HCT116 (cell line): Measurements from ENCODE around the gene ASPRV1. TPM values are rescaled to one million over a fixed set of nuclear protein-coding genes. Genes with fewer than 3 reads are reported as not detected.

Experiments
- ATAC-seq: fragments of 200-7000 bp; cut with Tn5 transposase; 2 replicates; pipeline ENCODE4 v1.9.1; 2020; ENCODE audit warnings: mild to moderate bottlenecking, moderate library complexity
- BruUV-seq: library from RNA; stranded (reverse); fragments of 400-500 nt; replicated peaks from 2 replicates; lab custom pipeline; 2021; lab: Mats Ljungman, UMichigan
- CTCF ChIA-PET: fragments of 300-600 bp; sonication (Branson Sonifier 250); formaldehyde crosslinking; loops from one replicate; lab custom pipeline; 2021; ENCODE audit warnings: antibody characterized with exemption; lab: Charles Lee
- POLR2A ChIA-PET: fragments of 300-600, 350-600 bp; sonication (Branson Sonifier 250); formaldehyde crosslinking; loops from one replicate; lab custom pipeline; 2021; ENCODE audit warnings: antibody characterized with exemption; lab: Charles Lee
- RAD21 ChIA-PET, 2 experiments: fragments of 300-600 bp; sonication (Branson Sonifier 250); formaldehyde crosslinking; loops; one replicate each; lab custom pipeline; 2023; ENCODE audit warnings: low total read pairs in 2 of 2; ENCODE audit not compliant: uncharacterized antibody in 2 of 2, unreplicated experiment in 2 of 2, low non-redundant PET in 1 of 2; lab: Charles Lee
- DNase-seq: peaks from one replicate; pipeline ENCODE4 v3.0.0-alpha.2; 2010; ENCODE audit warnings: low read depth, low spot score
- H2AFZ ChIP-seq: fragments of 200-600 bp; shearing (Covaris generic), sonication (generic); 2 replicates; pipeline ENCODE4 v1.6.1; 2017; ENCODE audit warnings: low read depth, mixed run types, mixed read lengths, antibody characterized with exemption, low read length; ENCODE audit not compliant: poor library complexity, severe bottlenecking
- H3K27ac ChIP-seq: 2 replicates; pipeline ENCODE4 v1.5.1; 2012; ENCODE audit warnings: low read depth, low read length
- H3K27me3 ChIP-seq: fragments of 200-600 bp; sonication (generic); 2 replicates; pipeline ENCODE4 v1.6.1; 2016; ENCODE audit warnings: mixed run types, low read length, mixed read lengths; ENCODE audit not compliant: insufficient read depth
- H3K36me3 ChIP-seq, 2 experiments: fragments of 200-500 bp in 1 of 2; fragments of 200-600 bp in 1 of 2; sonication (Bioruptor generic) in 1 of 2; sonication (generic) in 1 of 2; 2 replicates each; pipeline versions ENCODE4 v1.5.1 to v1.6.1; 2014 to 2016; ENCODE audit warnings: low read length in 2 of 2, inconsistent platforms in 1 of 2, mixed read lengths in 1 of 2, mixed run types in 1 of 2; ENCODE audit not compliant: insufficient read depth in 2 of 2, control insufficient read depth in 1 of 2
- H3K4me1 ChIP-seq, 2 experiments: fragments of 200-600 bp in 1 of 2; sonication (generic) in 1 of 2; 2 replicates each; pipeline versions ENCODE4 v1.5.1 to v1.6.1; 2012 to 2017; ENCODE audit warnings: low read length in 2 of 2, inconsistent platforms in 1 of 2, mild to moderate bottlenecking in 1 of 2, mixed read lengths in 1 of 2, mixed run types in 1 of 2, moderate library complexity in 1 of 2; ENCODE audit not compliant: insufficient read depth in 2 of 2, control insufficient read depth in 1 of 2
- H3K4me2 ChIP-seq: fragments of 200-600 bp; sonication (generic); 2 replicates; pipeline ENCODE4 v1.6.1; 2017; ENCODE audit warnings: mixed run types, low read length, mixed read lengths
- H3K4me3 ChIP-seq, 2 experiments: fragments of 200-600 bp in 1 of 2; sonication (generic) in 1 of 2; replicated peaks in 1 of 2; 2 replicates each; pipeline ENCODE4 v1.5.1; 2011 to 2016; ENCODE audit warnings: low read length in 2 of 2, control low read depth in 1 of 2, low read depth in 1 of 2, mild to moderate bottlenecking in 1 of 2, mixed read lengths in 1 of 2, mixed run types in 1 of 2
- H3K79me2 ChIP-seq: fragments of 200-600 bp; sonication (generic); 2 replicates; pipeline ENCODE4 v1.6.1; 2017; ENCODE audit warnings: mild to moderate bottlenecking, mixed run types, low read length, moderate library complexity, mixed read lengths; ENCODE audit not compliant: insufficient read depth
- H3K9ac ChIP-seq: fragments of 200-600 bp; sonication (generic); 2 replicates; pipeline ENCODE4 v1.6.1; 2016; ENCODE audit warnings: low read length, mixed read lengths
- H3K9me2 ChIP-seq: fragments of 200-600 bp; sonication (generic), shearing (Covaris generic); 2 replicates; pipeline ENCODE4 v1.6.1; 2017; ENCODE audit warnings: mixed run types, mild to moderate bottlenecking, moderate library complexity; ENCODE audit not compliant: insufficient read depth
- H3K9me3 ChIP-seq, 2 experiments: fragments of 200-500 bp in 1 of 2; fragments of 200-600 bp in 1 of 2; sonication (Bioruptor generic) in 1 of 2; sonication (generic) in 1 of 2; 2 replicates each; pipeline ENCODE4 v1.6.1; 2014 to 2017; ENCODE audit warnings: low read length in 2 of 2, mixed read lengths in 2 of 2, inconsistent platforms in 1 of 2, low read depth in 1 of 2, mild to moderate bottlenecking in 1 of 2, mixed run types in 1 of 2, moderate library complexity in 1 of 2; ENCODE audit not compliant: control insufficient read depth in 1 of 2, insufficient read depth in 1 of 2
- H4K20me1 ChIP-seq: fragments of 200-600 bp; sonication (generic), shearing (Covaris generic); 2 replicates; pipeline ENCODE4 v1.6.1; 2017; ENCODE audit warnings: mixed run types, mild to moderate bottlenecking, moderate library complexity; ENCODE audit not compliant: insufficient read depth
- CBX3 ChIP-seq: IDR thresholded peaks from 2 replicates; pipeline ENCODE4 v1.6.1; 2012; ENCODE audit warnings: low read depth
- CEBPB ChIP-seq: IDR thresholded peaks from 2 replicates; pipeline ENCODE4 v1.6.1; 2012; ENCODE audit warnings: low read depth
- CTCF ChIP-seq, 3 experiments: fragments of 200-600 bp in 1 of 3; sonication (generic) in 1 of 3; IDR thresholded peaks in 2 of 3; conservative IDR thresholded peaks in 1 of 3; 2 replicates each; pipeline ENCODE4 v1.5.1; 2012 to 2017; ENCODE audit warnings: low read depth in 2 of 3, low read length in 2 of 3, antibody characterized with exemption in 1 of 3, borderline replicate concordance in 1 of 3, control low read depth in 1 of 3, mild to moderate bottlenecking in 1 of 3, mixed read lengths in 1 of 3, mixed run types in 1 of 3, moderate library complexity in 1 of 3; ENCODE audit not compliant: insufficient read depth in 1 of 3
- EGR1 ChIP-seq: IDR thresholded peaks from 2 replicates; pipeline ENCODE4 v1.6.1; 2012; ENCODE audit warnings: low read depth
- ELF1 ChIP-seq: IDR thresholded peaks from 2 replicates; pipeline ENCODE4 v1.6.1; 2012; ENCODE audit warnings: low read depth, borderline replicate concordance
- EZH2 ChIP-seq: fragments of 200-600 bp; sonication (generic); IDR thresholded peaks from 2 replicates; pipeline ENCODE4 v1.6.1; 2017; ENCODE audit warnings: antibody characterized with exemption, mixed run types
- EZH2phosphoT487 ChIP-seq: fragments of 200-600 bp; IDR thresholded peaks from 2 replicates; pipeline ENCODE4 v1.6.1; 2018; ENCODE audit warnings: antibody characterized with exemption, borderline replicate concordance
- JUND ChIP-seq: IDR thresholded peaks from 2 replicates; pipeline ENCODE4 v1.6.1; 2012
- POLR2AphosphoS5 ChIP-seq: IDR thresholded peaks from 2 replicates; pipeline ENCODE4 v1.6.1; 2011; ENCODE audit warnings: mild to moderate bottlenecking, low read depth, low read length, moderate library complexity
- REST ChIP-seq: IDR thresholded peaks from 2 replicates; pipeline ENCODE4 v1.6.1; 2012; ENCODE audit warnings: low read depth
- SIN3A ChIP-seq: IDR thresholded peaks from 2 replicates; pipeline ENCODE4 v1.6.1; 2012; ENCODE audit warnings: low read depth
- SP1 ChIP-seq: IDR thresholded peaks from 2 replicates; pipeline ENCODE4 v1.6.1; 2012; ENCODE audit warnings: low read depth
- SRF ChIP-seq: IDR thresholded peaks from 2 replicates; pipeline ENCODE4 v1.6.1; 2012; ENCODE audit warnings: low read depth
- YY1 ChIP-seq: IDR thresholded peaks from 2 replicates; pipeline ENCODE4 v1.6.1; 2011; ENCODE audit warnings: low read length, low read depth, moderate library complexity, mild to moderate bottlenecking; ENCODE audit not compliant: insufficient replicate concordance; ENCODE audit errors: extremely low read depth
- ZBTB33 ChIP-seq: IDR thresholded peaks from 2 replicates; pipeline ENCODE4 v1.6.1; 2011; ENCODE audit warnings: mild to moderate bottlenecking, low read length, moderate library complexity; ENCODE audit not compliant: insufficient replicate concordance; ENCODE audit errors: extremely low read depth
- intact Hi-C: fragments of 100-400 bp; cut with micrococcal nuclease; formaldehyde crosslinking; loops from 2 replicates; pipeline ENCODE4 v1.10.0; 2022
- total RNA-seq: library from RNA; stranded (reverse); gene quantifications from one replicate; pipeline ENCODE4 v1.2.1, GENCODE V29; 2021; ENCODE audit not compliant: unreplicated experiment

The ASPRV1 gene
- total RNA-seq, 1 experiment from 2014 or later = 1.1 TPM

- no peak for ATAC-seq
- Histone ChIP-seq H3K9me2 (no peaks in the 10 kb centered on the region), H3K79me2 (no peaks in the 10 kb centered on the region), H3K9ac (no peak overlapping the region), H3K9me3 (no peaks in the 10 kb centered on the region), H3K4me2 (no peak overlapping the region), H3K36me3 (no peaks in the 10 kb centered on the region), H3K4me1 (peaks cover 0 to 15% of the 10 kb centered on the region in 2 experiments; a peak in 3 of 4 replicates), H2AFZ (no peak overlapping the region), H3K27ac (no peak overlapping the region), H3K27me3 (no peaks in the 10 kb centered on the region), H3K4me3 (no peak overlapping the region), H4K20me1 (no peaks in the 10 kb centered on the region)
- ChIA-PET CTCF (no interaction called here), POLR2A (no interaction called here), RAD21 (no interaction called here)
- intact Hi-C loops = no loop called here
- TF ChIP-seq EGR1 (no peak), ELF1 (no peak), CBX3 (no peak), SRF (no peak), SP1 (no peak), POLR2AphosphoS5 (no peak), SIN3A (no peak), EZH2phosphoT487 (no peak), CTCF (IDR thresholded peaks at IDR 0.05 in 2 of 3, conservative IDR thresholded peaks at IDR 0.05 in 1 of 3; ENCODE audit: borderline replicate concordance in 1 of 3, insufficient read depth in 1 of 3, low read depth in 2 of 3, low read length in 2 of 3) (no peak), CEBPB (no peak), JUND (no peak), REST (no peak), ZBTB33 (no peak), EZH2 (no peak), YY1 (no peak)
- DNase-seq = no peak
- no TSS peak for BruUV-seq
These were observed 43.0 kb downstream of the ASPRV1 start for GRCh38 chr2:69918401-69918800.
